ENCODE measurements around the gene ADCY9. TPM values are rescaled to one million over a fixed set of nuclear protein-coding genes. Genes with fewer than 3 reads are reported as not detected.

Gene ADCY9
- total and polyA plus RNA-seq, 2 donors (not counting 1 experiment from before 2014, with no cell fraction given) = 1.7 to 2.1 TPM

DNA sequence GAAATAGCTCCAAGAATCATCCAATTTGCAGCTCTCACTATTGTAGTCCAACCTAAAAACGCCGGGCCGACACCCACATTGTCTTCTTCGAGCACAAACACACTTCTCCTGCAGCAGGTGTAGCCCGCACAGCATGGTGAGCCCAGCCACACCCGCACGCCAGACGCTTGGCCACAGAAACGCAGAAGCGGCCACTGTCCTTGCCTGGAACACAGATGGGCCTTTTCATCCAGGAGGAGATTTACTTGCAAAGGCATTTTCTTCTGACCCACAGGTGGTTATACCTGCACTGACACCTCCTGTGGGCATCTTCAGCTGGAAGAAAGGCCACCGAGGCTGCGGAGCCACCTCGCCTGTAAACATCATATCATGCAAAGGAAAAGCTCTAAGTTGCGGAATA is 98.4 kb downstream of the ADCY9 start:
- 97% methylated on average over 10 of the region's 14 CpGs for WGBS (ENCODE audit: insufficient coverage)
- Histone ChIP-seq H3K9ac (ENCODE audit: low read length) (no peak overlapping the region), H4K20me1 (ENCODE audit: control insufficient read depth, insufficient read depth, low read length, poor library complexity, severe bottlenecking) (no peaks in the 10 kb centered on the region), H3K79me2 (ENCODE audit: control insufficient read depth, insufficient read depth, low read length) (no peaks in the 10 kb centered on the region), H3K4me1 (ENCODE audit: control insufficient read depth in 2 of 2, insufficient read depth in 2 of 2, low read length in 2 of 2) (peaks cover 0 to 4% of the 10 kb centered on the region in 2 donors), H3K27ac (ENCODE audit: low read length in 2 of 2) (no peak overlapping the region), H2AFZ (ENCODE audit: insufficient read depth, low read depth, low read length, poor library complexity, severe bottlenecking) (no peak overlapping the region), H3K36me3 (replicated peaks in 1 of 2; ENCODE audit: control extremely low read depth in 1 of 2, control insufficient read depth in 1 of 2, extremely low read depth in 1 of 2, insufficient read depth in 2 of 2, low read length in 1 of 2) (no peaks in the 10 kb centered on the region), H3K4me2 (replicated peaks; ENCODE audit: low read depth, low read length, poor library complexity, severe bottlenecking) (no peak overlapping the region), H3K9me3 (ENCODE audit: control extremely low read depth in 1 of 3, control insufficient read depth in 2 of 3, insufficient read depth in 1 of 3, low read length in 2 of 3) (no peaks in the 10 kb centered on the region), H3K27me3 (replicated peaks in 1 of 4; ENCODE audit: control extremely low read depth in 1 of 4, control insufficient read depth in 3 of 4, insufficient read depth in 4 of 4, low read length in 3 of 4) (no peaks in the 10 kb centered on the region), H3K4me3 (ENCODE audit: control extremely low read depth in 1 of 5, extremely low read depth in 1 of 5, insufficient read depth in 1 of 5, low read depth in 2 of 5, low read length in 4 of 5) (no peak overlapping the region)
- ChIA-PET POLR2A (no interaction called here), CTCF (interaction anchor here (0.6 kb wide), 1 partner anchor 1108 kb away, joined by 3 read pairs; no protein-coding TSS in a partner anchor)
- intact Hi-C loops (cut with micrococcal nuclease) = no loop called here
- no peak for TF ChIP-seq EZH2 (IDR thresholded peaks at IDR 0.05; ENCODE audit: borderline replicate concordance, insufficient read depth, low read depth, low read length, poor library complexity, severe bottlenecking)
- TF ChIP-seq, protein P1, sequence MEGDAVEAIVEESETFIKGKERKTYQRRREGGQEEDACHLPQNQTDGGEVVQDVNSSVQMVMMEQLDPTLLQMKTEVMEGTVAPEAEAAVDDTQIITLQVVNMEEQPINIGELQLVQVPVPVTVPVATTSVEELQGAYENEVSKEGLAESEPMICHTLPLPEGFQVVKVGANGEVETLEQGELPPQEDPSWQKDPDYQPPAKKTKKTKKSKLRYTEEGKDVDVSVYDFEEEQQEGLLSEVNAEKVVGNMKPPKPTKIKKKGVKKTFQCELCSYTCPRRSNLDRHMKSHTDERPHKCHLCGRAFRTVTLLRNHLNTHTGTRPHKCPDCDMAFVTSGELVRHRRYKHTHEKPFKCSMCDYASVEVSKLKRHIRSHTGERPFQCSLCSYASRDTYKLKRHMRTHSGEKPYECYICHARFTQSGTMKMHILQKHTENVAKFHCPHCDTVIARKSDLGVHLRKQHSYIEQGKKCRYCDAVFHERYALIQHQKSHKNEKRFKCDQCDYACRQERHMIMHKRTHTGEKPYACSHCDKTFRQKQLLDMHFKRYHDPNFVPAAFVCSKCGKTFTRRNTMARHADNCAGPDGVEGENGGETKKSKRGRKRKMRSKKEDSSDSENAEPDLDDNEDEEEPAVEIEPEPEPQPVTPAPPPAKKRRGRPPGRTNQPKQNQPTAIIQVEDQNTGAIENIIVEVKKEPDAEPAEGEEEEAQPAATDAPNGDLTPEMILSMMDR (IDR thresholded peaks at IDR 0.05) = no peak
- DNase-seq = no peak
- no peak for ATAC-seq (ENCODE audit: low read depth)
- H3K4me1 Mint-ChIP-seq = no peaks in the 10 kb centered on the region
- H3K27me3 Mint-ChIP-seq = peaks cover 3% of the 10 kb centered on the region
- no peak overlapping the region for H3K27ac Mint-ChIP-seq
- H3K9me3 Mint-ChIP-seq (ENCODE audit: insufficient read depth) = no peaks in the 10 kb centered on the region
- no peak overlapping the region for H3K4me3 Mint-ChIP-seq

DNA sequence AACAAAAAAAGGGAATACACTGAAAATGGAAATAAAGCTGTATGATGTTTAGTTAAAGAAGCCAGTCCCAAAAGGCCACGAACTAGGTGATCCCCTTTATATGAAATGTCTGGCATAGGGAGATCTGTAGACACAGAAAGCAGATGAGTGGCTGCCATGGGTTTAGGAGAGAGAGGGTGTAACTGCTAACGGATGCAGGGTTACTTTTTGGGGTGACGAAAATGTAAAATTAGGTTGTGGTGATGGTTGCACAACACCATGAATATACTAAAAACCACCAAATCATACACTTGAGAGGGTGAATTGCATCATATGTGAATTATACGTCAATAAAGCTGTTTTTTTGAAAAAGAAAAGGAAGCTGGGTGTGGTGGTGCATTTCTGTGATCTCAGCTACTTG is 99.6 kb downstream of the ADCY9 start:
- H3K4me3 ChIP-seq (ENCODE audit: control extremely low read depth in 1 of 5, extremely low read depth in 1 of 5, insufficient read depth in 1 of 5, low read depth in 2 of 5, low read length in 4 of 5) = no peak overlapping the region
- Mint-ChIP-seq H3K9me3 (ENCODE audit: insufficient read depth) (no peaks in the 10 kb centered on the region), H3K27ac (no peak overlapping the region), H3K27me3 (peaks cover 3% of the 10 kb centered on the region), H3K4me1 (no peaks in the 10 kb centered on the region), H3K4me3 (no peak overlapping the region)
- CTCF ChIA-PET = no interaction called here
- H4K20me1 ChIP-seq (ENCODE audit: control insufficient read depth, insufficient read depth, low read length, poor library complexity, severe bottlenecking) = no peaks in the 10 kb centered on the region
- POLR2A ChIA-PET = no interaction called here
- H3K27ac ChIP-seq (ENCODE audit: low read length in 2 of 2) = no peak overlapping the region
- H2AFZ ChIP-seq (ENCODE audit: insufficient read depth, low read depth, low read length, poor library complexity, severe bottlenecking) = no peak overlapping the region
- ATAC-seq (ENCODE audit: low read depth) = no peak
- no peaks in the 10 kb centered on the region for H3K36me3 ChIP-seq (replicated peaks in 1 of 2; ENCODE audit: control extremely low read depth in 1 of 2, control insufficient read depth in 1 of 2, extremely low read depth in 1 of 2, insufficient read depth in 2 of 2, low read length in 1 of 2)
- no peak for DNase-seq
- no peaks in the 10 kb centered on the region for H3K9me3 ChIP-seq (ENCODE audit: control extremely low read depth in 1 of 3, control insufficient read depth in 2 of 3, insufficient read depth in 1 of 3, low read length in 2 of 3)
- no peak for TF ChIP-seq EZH2 (IDR thresholded peaks at IDR 0.05; ENCODE audit: borderline replicate concordance, insufficient read depth, low read depth, low read length, poor library complexity, severe bottlenecking)
- TF ChIP-seq, protein P1 (IDR thresholded peaks at IDR 0.05) = no peak
- intact Hi-C loops (cut with micrococcal nuclease) = no loop called here
- peaks cover 0 to 4% of the 10 kb centered on the region in 2 donors for H3K4me1 ChIP-seq (ENCODE audit: control insufficient read depth in 2 of 2, insufficient read depth in 2 of 2, low read length in 2 of 2)
- H3K27me3 ChIP-seq (replicated peaks in 1 of 4; ENCODE audit: control extremely low read depth in 1 of 4, control insufficient read depth in 3 of 4, insufficient read depth in 4 of 4, low read length in 3 of 4) = no peaks in the 10 kb centered on the region
- WGBS (ENCODE audit: insufficient coverage) = 56% methylated on average over 1 of the region's 4 CpGs
- H3K9ac ChIP-seq (ENCODE audit: low read length) = no peak overlapping the region
- no peaks in the 10 kb centered on the region for H3K79me2 ChIP-seq (ENCODE audit: control insufficient read depth, insufficient read depth, low read length)
- no peak overlapping the region for H3K4me2 ChIP-seq (replicated peaks; ENCODE audit: low read depth, low read length, poor library complexity, severe bottlenecking)

Measured in B cell (primary cell).